Body of pancreas (tissue), 4 donors: ENCODE measurements around the gene CGNL1.

ENCODE experiments used
- CTCF ChIP-seq, 7 experiments: fragments of 450-650 bp in 4 of 7; fragments of 200-600 bp in 3 of 7; sonication (generic) in 3 of 7; IDR thresholded peaks; one replicate each; pipeline ENCODE4 v1.5.1; 2016 to 2019; ENCODE audit warnings: antibody characterized with exemption in 7 of 7
- POLR2A ChIP-seq, 3 donors: fragments of 450-650 bp; IDR thresholded peaks; one replicate each; pipeline ENCODE4 v1.6.1; 2016; ENCODE audit warnings: antibody characterized with exemption in 3 of 3, mild to moderate bottlenecking in 2 of 3

DNA sequence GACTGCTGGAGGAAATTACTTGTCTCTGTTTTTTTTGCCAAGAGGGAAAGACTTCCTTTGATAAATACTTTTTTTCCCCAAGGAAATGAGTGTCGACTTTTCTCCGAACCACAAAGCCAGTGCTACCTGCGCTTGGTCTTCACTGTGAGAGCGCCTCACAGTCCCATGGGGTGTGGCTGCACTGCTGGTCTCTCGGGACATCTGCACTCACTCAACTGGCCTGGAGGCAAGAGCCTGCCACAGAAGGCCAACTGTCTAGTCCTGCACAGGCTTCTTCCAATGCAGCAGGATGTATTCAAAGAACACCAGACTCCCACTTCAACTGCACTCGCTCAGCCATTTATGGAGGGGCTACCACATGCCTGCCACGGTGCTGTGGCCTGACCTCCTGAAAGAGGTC is 40.6 kb upstream of the CGNL1 start:
- TF ChIP-seq POLR2A (IDR thresholded peaks at IDR 0.05) (no peak), CTCF (IDR thresholded peaks at IDR 0.05) (no peak)
